ENCODE measurements around the gene SRP68.

SRP68 gene

DNA sequence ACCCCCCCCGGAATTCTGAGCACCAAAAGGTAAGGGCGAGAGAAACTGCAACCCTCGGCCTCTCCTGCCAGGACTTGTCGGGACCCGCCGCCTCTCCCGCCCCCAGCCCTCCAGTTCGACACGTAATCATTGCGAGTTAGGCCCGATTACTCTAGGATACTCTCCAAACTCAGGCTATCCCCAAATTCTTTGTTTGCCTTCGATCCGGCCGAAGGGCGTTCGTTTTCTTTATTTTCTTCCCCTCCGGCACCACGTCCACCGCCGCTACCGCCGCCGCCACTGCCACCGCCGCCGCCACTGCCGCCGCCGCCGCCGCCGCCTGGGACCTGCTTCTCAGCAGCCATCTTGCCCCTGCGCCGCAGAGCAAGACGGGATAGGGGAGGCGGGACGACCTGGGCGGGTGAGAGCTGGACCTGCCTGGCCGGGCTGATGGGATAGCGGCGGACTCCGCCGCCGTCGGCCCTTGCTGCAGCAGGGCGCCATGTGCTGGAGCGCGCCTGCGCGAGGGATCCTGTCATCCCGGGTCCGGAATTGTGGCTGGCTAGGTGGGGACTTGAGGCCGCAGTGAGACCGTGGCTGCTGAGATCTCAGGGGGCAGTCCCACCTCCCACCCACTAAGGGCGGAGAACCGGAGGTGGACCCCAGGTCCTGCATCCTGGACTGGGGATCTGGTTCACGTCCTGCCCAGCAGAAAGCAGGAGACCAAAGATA, at the start of gene SRP68:
Gene SRP68 (minus strand): TSS at position 370 of the 711 bp plus-strand sequence. CDS start 26 bp downstream, at position 344.
- peak; percentile 53 to 70 for DNase-seq

GRCh38 chr17:76121932-76122430, 49.7 kb upstream of the SRP68 start:
- DNase-seq, result no peak

- DNase-seq, result no peak
These were observed 48.3 kb upstream of the SRP68 start for GRCh38 chr17:76120658-76121008.

DNA sequence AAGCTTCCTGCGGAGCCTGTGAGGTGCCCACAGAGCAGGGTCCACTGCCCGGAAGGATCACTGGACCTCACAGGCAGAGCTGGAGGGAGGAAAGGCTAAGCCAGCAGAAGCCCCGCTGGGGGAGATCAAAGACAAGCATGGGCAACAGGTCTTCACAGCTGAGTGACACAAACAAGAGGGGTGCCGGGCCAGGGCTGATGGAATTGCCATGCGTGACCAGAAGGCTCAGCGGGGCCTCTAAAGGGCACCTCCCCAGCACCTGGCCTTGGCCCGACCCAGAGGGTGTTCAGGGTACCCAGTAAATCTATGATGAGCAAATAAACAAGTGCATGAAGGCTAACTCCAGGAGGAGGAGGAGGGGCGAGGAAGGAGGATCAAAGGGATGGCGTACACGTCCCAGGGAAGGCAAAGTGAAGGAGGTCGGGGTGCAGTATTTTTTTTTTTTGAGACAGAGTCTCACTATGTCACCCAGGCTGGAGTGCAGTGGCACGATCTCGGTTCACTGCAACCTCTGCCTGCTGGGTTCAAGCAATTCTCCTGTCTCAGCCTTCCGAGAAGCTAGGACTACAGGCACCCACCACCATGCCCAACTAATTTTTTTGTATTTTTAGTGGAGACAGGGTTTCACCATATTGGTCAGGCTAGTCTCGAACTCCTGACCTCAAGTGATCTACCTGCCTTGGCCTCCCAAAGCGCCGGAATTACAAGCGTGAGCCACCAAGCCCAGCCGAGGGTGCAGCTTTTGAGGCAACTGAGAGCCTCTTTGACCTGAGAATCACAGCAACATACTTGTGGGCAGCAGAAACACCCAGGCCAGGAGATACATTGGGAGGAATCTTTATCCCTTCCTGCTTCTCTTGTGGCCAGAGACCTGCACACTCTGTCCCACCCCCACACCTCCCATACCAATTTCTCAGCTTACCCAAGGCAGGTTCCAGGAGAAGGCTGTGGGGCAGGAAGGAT, 47.4 kb upstream of the SRP68 start:
- no peak for DNase-seq

- DNase-seq, result no peak
These were observed 42.9 kb upstream of the SRP68 start for GRCh38 chr17:76115138-76115754.

GRCh38 chr17:76111956-76112355, 39.6 kb upstream of the SRP68 start:
- no peak for DNase-seq

GRCh38 chr17:76107509-76107908, 35.2 kb upstream of the SRP68 start:
- DNase-seq, result no peak

GRCh38 chr17:76106703-76107102, 34.4 kb upstream of the SRP68 start:
- DNase-seq, result no peak

GRCh38 chr17:76104896-76105231, 32.5 kb upstream of the SRP68 start:
- no peak for DNase-seq

DNA sequence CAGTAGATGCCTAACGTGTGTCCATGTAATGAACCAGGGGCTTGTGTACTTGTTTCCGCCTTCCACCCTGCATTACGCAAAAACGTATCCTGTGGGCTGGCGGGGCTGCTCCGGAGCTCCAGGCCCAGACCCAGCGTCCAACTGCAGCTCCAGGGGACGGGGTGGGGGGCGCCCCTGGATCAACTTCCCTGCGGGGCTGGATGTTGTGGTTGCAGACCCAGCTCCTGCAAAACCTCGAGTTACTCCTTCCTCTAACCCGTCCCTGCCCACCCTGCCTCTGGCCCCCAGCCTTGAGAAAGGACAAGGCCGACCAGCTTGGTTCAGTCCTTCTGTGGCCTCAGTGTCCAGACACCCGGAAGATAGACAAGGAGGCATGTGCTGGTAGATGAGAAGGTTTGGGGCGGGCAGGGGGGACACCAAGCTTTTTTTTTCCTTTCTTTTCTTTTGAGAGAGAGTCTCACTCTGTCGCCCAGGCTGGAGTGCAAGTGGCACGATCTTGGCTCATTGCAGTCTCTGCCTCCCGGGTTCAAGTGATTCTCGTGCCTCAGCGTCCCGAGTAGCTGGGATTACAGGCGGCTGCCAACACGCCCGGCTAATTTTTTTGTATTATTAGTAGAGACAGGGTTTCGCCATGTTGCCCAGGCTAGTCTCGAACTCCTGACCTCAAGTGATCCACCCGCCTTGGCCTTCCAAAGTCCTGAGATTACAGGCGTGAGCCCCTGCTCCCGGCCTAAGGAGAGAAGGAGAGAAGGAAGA, 32.0 kb upstream of the SRP68 start:
- DNase-seq, result no peak

GRCh38 chr17:76103274-76104139, 31.2 kb upstream of the SRP68 start, which contains the start of gene EXOC7:
Gene EXOC7 (minus strand): TSS chr17:76103787. CDS start chr17:76103692, 95 bp downstream.
- DNase-seq, result peak; percentile 75 to 91

DNA sequence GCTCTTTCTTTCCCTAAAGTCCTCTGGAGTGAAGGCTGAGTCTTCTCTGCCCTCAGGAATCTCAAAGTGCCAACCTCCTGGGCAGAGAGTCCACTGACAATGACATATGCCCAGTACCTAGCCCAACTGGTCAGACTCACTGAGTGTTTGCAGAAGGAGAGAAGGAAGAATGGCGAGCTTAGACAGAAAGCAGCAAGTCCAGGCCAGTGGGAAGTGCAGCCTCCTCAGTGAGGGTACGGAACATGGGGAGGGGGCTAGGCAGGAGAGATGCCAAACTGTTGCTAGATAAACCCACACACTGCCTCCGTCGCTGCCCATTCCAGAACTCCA, 30.6 kb upstream of the SRP68 start:
- DNase-seq, result no peak

GRCh38 chr17:76097716-76098295, 25.5 kb upstream of the SRP68 start:
- no peak for DNase-seq

DNA sequence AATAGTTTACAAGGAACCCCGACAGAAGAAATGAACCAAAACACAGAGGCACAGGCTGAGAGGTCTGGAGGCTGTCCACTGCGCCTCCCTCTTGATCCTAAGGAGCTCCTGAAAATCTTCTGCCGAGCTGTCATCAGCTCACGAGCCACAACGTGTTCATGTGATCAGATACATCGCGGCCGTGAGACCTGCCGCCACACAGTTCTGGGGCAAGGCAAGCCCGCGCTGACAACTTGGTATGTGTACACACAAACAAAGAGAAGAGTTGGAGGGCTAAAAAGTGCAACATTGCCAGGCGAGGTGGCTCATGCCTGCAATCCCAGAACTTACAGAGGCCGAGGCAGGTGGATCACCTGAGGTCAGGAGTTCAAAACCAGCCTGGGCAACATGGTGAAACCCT, 23.6 kb upstream of the SRP68 start:
- no peak for DNase-seq

- DNase-seq, result no peak
These were observed 21.7 kb upstream of the SRP68 start for GRCh38 chr17:76094046-76094445.

- no peak for DNase-seq
These were observed 20.5 kb upstream of the SRP68 start for GRCh38 chr17:76092526-76093413.

GRCh38 chr17:76091526-76092286, 19.4 kb upstream of the SRP68 start:
- DNase-seq, result peak in 1 of 2 donors; percentile 39

DNA sequence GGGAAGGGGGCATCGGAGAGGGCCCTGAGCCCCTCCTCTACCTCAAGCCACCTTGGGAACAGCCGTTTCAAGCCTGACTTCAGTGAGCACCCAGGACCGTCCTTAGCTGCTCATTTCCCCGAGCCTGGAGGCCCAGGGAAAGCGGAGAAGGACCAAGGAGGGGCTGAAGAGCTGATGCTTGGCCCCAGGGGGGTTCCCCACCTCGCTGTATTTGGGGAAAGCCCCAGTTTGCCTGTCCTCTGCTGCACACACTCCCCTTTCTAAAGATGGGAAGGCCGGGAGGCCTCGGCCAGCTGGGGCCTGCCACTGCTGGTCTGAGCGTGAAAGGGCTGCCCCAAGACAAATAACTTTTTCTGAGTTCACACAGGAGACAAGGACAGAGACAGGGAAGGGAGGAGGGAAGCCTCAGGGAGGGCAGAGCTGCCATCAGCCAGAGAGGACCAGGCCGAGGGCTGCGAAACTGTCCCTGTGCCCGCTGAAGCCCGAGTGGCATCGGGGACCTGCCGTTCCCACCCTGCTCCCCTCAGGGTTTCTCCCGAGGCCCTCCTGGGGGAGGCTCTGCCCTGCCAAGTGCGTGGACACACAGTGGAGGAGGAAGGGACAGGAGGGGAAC, 18.3 kb upstream of the SRP68 start:
- no peak for DNase-seq
